GM10248 (cell line): ENCODE results near the gene SFMBT1.

Source experiments
- CTCF ChIA-PET: fragments of 300-600 bp; sonication (Branson Sonifier 250); formaldehyde crosslinking; extraction: SDS; loops from one replicate; lab custom pipeline; 2021; ENCODE audit warnings: antibody characterized with exemption; lab: Yijun Ruan, JAX
- POLR2A ChIA-PET: fragments of 350-650 bp; sonication (Branson Sonifier 250); formaldehyde crosslinking; extraction: SDS; loops from one replicate; lab custom pipeline; 2020; ENCODE audit warnings: antibody characterized with exemption; lab: Yijun Ruan, JAX
- DNase-seq: peaks from one replicate; pipeline ENCODE4 v3.0.0; 2012; ENCODE audit errors: extremely low spot score
- TF ChIP-seq, protein P1 (sequence below): IDR thresholded peaks from 2 replicates; pipeline ENCODE4 v1.5.1; 2012; ENCODE audit warnings: mild to moderate bottlenecking, low read depth; ENCODE audit errors: extremely low read depth, missing control alignments, control extremely low read depth

Gene SFMBT1

DNA sequence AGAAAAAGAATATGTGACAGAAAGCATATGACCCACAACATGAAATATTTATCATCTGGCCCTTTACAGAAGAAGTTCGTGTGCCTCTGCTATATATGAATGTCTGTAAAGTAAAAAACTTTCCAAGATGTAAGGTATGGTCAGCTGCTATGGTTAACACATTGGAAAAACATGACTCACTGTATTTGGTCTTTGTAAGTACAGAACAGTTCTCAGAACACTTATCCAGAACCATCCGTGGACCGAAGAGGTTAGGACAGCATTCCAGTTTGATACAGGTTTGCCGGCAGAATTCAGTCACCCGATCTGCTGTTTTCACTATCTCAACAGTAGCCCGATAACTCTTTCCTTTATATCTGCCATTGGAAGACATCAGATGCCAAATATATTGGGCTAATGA is 135.1 kb downstream of the SFMBT1 start:
- TF ChIP-seq, protein P1, sequence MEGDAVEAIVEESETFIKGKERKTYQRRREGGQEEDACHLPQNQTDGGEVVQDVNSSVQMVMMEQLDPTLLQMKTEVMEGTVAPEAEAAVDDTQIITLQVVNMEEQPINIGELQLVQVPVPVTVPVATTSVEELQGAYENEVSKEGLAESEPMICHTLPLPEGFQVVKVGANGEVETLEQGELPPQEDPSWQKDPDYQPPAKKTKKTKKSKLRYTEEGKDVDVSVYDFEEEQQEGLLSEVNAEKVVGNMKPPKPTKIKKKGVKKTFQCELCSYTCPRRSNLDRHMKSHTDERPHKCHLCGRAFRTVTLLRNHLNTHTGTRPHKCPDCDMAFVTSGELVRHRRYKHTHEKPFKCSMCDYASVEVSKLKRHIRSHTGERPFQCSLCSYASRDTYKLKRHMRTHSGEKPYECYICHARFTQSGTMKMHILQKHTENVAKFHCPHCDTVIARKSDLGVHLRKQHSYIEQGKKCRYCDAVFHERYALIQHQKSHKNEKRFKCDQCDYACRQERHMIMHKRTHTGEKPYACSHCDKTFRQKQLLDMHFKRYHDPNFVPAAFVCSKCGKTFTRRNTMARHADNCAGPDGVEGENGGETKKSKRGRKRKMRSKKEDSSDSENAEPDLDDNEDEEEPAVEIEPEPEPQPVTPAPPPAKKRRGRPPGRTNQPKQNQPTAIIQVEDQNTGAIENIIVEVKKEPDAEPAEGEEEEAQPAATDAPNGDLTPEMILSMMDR, result no peak
- POLR2A ChIA-PET, result no interaction called here
- CTCF ChIA-PET, result interaction anchor here (1.1 kb wide), 2 partner anchors 10 to 11 kb away, joined by 3 read pairs; no protein-coding TSS in a partner anchor
- no peak for DNase-seq

DNA sequence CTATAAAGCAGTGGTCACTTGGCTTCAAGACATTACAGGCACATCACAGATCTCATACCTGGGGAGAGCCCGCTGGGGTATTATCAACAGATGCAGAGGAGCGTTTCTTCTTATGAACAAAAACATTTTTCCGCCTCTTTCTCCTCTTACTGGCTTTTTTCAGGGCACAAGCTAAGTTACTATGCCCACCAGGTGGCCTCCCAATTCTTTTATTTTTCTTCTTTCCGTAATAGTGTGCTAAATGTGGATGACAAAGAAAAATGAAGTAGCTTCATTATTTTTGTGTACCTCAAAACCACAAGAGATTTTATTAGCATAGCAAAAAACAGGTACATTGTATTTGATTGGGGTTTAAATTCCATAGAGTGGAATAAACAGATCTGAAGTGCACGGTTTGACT is 138.4 kb downstream of the SFMBT1 start:
- DNase-seq, result no peak
- ChIA-PET POLR2A (no interaction called here), CTCF (interaction anchor here (1.2 to 2.1 kb wide), 4 partner anchors 9 to 27 kb away, joined by 4 to 5 read pairs (median 4); partner anchors contain the start of gene STIMATE)
- TF ChIP-seq, protein P1, result no peak

DNA sequence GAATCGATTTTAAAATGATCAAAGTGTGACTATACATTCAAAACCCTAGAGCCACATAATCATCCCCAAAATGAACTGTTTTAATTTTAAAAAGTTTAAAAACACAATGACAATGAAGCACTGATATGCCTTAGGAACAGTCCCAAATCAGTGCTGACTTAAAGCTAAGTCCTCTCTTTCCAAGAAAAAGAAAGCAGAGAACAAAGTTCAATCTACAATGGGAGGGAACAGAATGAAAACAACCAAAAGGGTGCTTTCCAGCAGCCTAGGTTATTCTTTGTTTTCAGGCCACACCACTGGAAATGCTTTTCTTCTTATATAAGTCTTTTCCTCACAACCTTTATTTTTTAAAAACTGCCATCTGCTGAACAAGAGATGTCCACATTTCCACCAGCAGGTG is 141.3 kb downstream of the SFMBT1 start:
- POLR2A ChIA-PET, result no interaction called here
- CTCF ChIA-PET, result interaction anchor here (0.9 to 1.8 kb wide), 6 partner anchors 9 to 106 kb away, joined by 3 to 4 read pairs (median 3); no protein-coding TSS in a partner anchor
- DNase-seq, result no peak
- TF ChIP-seq, protein P1, result no peak

DNA sequence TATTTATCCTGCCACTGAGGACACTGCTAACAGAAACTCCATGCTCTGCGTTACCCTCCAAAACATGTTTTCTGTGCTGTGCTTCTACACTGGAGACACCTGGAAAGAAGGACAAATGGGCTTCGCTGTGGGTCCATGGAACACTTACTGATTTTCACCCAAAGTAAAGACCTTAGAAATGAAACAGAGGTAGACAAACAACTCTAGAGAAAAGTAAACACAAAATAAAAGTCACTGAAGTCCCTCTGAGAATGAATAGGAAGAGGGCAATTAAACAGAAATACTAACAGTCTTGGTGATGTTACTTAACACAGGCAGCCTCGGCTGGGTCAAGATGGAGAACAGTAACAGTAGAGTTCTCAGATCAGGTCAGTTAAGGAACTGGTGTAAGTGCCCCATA is 141.9 kb downstream of the SFMBT1 start:
- TF ChIP-seq, protein P1, result no peak
- ChIA-PET CTCF (interaction anchor here (0.9 to 1.5 kb wide), 3 partner anchors 11 to 65 kb away, joined by 3 to 4 read pairs (median 3); no protein-coding TSS in a partner anchor), POLR2A (no interaction called here)
- DNase-seq, result no peak

DNA sequence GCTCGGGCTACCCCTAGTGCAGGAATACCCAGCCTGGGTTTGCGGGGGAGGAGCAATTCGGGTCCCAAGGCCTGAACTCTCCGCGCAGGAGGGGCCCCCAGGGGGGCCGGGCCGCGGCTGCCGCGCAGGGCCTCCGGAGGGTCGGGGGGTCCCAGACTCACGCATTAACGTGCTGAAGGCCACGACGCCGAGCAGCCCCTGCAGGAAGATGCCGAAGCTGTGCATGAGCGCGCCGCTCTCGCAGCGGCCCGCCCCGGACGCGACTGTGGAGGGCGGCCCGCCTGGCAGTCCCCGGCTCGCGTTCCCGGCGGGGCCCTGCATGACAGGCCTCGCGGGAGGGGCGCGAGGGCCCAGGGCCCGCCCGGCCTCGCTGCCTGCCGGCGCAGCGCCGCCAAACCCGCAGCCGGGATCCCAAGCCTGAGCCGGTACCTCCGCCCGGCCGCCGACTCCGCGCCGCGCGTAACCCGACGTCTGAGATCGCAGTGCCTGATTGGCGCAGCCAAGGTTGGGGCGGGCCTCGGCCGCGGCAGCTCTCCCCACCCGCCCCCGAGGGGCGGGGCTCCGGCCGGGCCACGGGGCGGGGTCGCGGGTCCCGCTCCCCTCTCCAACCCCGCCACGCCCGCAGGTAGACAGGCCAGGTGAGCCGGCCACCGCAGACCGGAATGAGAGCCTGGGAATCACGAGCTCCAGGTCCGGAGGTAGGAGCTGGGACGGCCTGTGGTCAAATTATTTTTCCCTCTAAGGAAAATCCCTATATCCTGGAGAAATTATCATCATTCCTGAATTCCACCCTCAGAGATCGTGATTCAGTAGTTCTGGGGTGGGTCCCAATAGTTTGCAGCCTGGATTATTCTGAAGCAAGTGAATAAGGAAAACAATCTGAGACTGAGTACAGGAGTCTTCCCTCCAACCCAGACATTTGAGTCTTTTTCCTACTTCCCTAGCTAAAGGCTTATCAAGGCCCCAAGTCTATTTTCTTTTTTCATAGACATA is 148.4 kb downstream of the SFMBT1 start, which contains the start of gene STIMATE:
TSS of gene STIMATE (minus strand) at position 419 of the 993 bp plus-strand sequence. CDS start at position 321, 98 bp downstream.
- TF ChIP-seq, protein P1, result no peak
- ChIA-PET CTCF (interaction anchor here (0.9 to 1.7 kb wide), 5 partner anchors 10 to 176 kb away, joined by 3 to 5 read pairs (median 4); no protein-coding TSS in a partner anchor), POLR2A (no interaction called here)
- DNase-seq, result peak; percentile 96

DNA sequence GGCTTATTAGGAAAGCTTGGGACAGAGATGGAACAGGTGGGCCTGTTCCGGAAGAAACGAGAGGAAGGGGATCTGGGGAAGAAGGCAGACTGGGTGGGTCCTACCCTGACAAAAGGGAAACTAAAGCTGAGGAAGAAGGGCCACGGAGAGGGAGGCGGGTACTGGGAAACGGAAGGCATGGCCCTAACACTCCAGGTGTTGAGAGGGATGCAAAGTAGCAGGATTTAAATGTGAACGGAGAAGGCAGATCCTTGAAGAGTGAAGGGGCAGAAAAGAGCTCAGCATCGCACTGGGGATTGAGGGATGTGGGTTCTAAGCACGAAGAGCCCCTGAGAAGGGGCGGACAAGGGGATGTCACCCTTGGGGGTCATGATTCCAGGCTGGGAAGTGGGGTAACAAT is 149.3 kb downstream of the SFMBT1 start:
- no peak for DNase-seq
- CTCF ChIA-PET, result interaction anchor here (1.1 to 5.3 kb wide), 5 partner anchors 8 to 38 kb away, joined by 4 to 39 read pairs (median 4); no protein-coding TSS in a partner anchor
- TF ChIP-seq, protein P1, result no peak
- POLR2A ChIA-PET, result no interaction called here
